ENCODE measurements around the gene TCP11.

The TCP11 gene

DNA sequence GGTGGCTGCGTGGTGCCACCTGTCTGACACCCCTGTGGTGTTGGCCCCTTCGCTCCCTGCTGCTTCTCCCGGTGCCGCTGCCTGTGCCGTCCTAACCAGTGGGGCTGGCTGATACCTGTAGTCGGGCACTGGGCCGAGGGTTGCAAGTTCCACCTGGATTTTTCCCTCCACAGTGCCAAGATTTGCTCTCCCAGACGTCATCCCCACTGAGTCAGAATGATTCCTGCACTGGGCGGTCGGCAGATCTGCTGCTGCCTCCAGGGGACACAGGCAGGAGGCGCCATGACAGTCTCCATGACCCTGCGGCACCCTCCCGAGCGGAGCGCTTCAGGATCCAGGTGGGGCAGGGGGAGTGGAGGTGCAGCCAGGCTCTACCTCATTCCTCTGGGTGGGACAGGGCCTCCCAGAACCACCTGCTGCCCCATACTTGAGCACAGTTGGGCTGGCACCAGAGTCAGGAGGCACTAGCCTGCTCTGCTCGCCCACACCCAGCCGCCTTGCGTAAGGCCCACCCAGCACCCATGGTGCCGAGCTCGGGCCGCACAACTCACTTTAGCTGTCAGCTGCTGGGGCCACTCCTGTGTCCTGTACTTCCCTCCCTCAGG lies 60.2 kb downstream of the TCP11 start:
- no peak for DNase-seq (ENCODE audit: low read depth in 2 of 2)

DNA sequence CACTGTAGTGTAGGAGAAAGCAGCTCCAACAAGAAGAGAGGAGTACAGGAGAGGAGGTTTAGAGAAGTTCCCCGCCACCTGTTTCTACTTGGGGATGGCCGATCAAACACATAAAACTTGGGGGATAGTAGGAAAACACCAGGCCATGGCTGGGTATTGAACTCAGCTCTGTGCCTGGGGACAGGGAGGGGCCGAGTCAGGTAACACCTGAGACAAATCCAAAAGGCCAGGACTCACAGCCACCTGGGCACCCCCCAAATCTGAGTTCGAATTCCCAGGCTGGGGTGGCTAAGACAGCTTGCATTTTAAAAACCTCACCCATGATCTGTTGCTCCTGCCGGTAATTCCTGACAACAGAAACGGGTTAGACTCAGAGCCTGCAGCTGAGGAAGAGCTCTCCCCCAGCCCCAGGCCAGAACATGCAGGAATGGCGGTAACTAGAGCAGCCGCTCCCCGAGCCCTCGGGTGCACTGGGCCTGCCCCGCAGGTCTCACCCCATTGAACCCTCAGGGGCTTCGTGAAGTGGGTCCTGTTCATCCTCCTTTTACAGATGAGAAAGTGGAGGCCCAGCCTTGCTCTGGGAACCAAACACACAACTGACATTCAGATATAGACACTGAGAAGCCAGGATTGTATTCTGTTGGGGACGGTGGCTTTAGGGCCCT lies 61.0 kb downstream of the TCP11 start:
- DNase-seq (ENCODE audit: low read depth in 2 of 2), result no peak

DNA sequence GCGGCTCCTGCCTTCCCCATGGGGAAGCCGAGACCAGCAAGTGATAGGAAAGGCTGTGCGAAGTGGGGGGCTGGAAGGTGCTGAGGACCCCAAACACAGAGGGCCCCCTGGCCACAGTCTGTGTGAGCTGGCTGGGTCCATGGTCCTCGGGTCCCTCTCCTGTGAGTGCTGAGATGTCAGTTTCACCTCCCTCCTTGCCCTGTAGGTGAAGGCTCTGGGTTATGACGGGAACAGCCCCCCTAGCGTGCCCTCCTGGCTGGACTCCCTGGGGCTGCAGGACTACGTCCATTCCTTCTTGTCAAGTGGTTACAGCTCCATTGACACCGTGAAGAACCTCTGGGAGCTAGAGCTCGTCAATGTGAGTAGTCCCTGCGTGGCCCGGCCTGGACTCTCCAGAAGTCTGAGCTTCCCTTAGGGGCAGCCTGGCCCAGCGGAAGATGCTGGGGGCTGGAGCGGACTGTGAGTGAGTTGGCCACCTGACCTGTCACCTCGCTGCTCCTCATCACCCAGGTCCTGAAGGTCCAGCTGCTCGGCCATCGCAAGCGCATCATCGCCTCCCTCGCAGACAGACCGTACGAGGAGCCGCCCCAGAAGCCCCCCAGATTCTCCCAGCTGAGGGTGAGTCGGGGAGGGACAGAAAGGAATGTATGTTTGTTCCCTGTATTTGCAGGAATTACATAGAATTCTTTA lies 61.7 kb downstream of the TCP11 start:
- DNase-seq (ENCODE audit: low read depth in 2 of 2), result no peak

DNA sequence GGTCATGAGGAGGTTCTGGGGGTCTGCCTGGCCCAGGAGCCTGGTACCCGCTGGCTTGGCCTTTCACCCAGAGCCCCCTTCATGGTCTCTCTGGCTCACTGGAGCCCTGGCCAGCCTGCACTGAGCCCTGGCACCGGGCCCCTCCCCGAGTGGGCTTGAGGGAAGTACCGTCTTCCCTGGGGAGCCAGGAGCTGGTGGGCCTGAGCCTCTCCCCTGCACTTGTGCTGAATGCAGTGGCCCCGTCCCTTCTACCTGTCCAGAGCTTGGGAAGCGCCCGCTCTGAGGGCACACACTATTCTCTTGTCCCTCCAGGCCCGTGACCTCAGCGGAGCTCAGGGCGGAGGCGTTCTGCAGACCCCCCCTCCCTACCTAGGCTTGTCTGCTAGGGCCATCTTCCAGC lies 62.2 kb downstream of the TCP11 start:
- DNase-seq (ENCODE audit: low read depth in 2 of 2), result no peak

DNA sequence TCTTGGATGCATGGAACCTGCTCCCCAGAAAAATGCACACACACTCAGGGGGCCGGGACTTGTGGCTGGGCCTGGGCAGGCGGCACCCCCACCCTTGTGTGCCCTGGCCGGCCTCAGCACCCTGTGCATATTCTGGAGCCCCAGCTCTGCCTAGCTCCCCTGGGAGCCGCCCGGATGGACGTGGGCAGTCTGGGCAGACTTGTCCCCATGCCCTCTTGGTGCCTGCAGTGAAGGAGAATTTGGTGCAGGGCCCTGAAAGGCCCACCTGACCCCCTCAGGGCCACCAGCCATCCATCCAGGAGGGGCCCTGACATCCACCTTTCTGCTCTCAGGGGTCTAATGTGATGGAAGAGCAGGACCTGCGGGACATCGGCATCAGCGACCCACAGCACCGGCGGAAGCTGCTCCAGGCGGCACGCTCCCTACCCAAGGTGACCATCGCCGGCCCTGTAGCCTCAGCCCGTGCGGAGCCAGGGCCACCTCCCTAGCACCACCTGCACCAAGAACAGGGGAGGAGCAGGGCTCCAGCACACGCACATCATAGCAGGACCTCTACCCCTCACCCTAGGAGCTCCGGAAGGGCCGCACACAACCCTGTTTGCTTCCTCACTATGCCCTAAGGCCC lies 62.8 kb downstream of the TCP11 start:
- DNase-seq (ENCODE audit: low read depth in 2 of 2), result no peak

DNA sequence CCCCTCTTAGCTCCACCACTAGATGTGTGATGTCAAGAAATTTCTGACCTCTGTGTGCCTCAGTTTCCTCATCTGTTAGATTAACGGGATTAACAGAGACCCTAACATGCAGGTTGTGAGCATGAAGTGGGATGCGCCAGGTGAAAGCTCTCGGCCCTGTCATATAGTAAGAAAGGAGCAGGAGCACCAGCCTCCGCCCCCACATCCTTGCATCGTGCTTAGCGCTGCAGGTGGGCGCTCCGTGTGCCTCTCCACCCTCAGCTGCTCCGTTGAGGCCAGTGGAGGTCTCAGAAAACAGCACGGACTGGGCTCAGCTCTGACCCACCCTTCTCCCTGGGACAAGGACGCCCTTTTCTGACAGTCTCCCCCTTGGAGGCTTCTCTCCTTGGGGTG lies 63.4 kb downstream of the TCP11 start:
- no peak for DNase-seq (ENCODE audit: low read depth in 2 of 2)

DNA sequence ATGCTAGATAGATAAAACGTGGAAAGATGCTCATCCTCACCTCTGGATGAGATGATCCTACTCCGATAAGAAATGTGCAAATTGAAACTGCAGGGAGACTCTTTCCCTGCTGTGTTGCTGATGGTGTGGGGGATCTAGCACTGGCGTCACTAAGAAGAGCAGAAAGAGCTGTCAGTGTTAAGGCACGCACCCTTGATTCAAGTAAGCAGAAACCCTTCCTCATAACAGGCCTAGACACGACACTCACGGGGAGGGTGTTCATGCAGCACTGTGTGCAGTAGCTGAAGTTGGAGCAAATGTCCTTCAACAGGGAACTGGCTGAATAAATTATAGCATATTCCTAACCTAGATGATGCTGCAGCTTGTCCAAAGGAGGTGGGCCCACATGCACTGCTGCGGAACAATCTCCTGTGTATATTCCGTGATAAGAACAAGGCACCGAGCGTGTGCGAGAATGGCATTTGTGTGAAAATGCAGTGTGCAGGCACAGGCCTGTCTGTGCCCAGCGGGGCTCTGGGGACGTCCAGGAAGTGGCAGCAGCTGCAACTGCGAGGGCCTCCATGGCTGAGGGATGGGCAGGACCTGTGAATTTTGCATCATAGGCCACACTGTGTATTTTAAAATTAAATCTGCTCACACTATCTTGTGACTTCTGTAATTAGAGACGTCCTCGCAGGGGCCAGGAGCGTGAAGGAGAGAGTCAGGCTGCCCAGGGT lies 64.0 kb downstream of the TCP11 start:
- no peak for DNase-seq (ENCODE audit: low read depth in 2 of 2)

DNA sequence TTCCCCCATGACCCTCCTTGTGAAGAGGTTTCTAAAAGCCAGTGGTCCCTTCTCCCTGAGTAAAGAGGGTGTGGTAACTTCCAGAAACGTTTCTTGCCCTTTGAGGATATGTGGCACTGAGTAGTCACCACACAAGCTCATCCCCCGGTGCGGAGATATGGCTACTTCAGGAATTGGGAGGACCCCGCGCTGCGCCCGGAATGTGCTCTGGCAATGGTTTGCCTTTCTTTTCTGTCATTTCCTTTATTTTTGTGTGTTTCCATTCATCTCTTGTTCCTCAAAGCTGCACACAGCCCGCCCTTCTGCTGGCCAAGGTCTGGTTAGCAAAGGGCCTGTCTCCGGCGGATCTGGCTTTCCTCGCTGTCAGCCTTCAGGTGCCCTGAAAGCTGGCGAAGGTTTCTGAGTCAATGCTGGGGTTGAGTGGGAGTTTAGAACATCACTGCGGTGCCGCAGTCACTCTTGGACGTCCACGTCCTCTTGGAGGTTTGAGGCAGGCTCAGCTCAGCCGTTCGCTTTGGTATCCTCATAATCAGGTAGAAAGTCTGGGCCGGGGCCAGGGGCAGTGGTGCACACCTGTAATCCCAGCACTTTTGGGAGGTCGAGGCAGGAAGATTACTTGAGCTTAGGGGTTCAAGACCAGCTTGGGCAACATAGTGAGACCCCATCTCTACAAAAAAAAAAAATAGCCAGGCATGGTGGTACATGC lies 67.2 kb downstream of the TCP11 start:
- DNase-seq (ENCODE audit: low read depth in 2 of 2), result no peak

DNA sequence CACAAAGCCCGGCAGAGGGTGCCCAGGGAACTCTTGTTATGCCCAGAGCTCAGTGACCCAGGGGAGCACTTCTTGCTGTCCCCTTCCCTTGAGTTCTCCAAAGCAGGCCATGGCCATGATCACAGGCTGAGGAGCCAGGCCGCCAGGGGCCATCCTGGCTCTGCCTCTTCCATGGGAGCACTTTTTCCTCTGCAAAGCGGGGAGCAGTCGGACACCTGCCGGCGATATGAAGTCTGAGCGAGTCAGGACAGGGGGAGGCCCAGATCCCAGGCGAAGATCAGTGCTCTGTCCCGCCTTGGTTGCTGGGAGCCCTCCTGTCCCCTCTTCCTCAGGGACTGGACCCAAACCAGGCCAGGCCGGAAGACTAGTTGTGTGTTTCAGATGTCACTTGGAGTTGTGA lies 67.9 kb downstream of the TCP11 start:
- DNase-seq (ENCODE audit: low read depth in 2 of 2), result no peak

DNA sequence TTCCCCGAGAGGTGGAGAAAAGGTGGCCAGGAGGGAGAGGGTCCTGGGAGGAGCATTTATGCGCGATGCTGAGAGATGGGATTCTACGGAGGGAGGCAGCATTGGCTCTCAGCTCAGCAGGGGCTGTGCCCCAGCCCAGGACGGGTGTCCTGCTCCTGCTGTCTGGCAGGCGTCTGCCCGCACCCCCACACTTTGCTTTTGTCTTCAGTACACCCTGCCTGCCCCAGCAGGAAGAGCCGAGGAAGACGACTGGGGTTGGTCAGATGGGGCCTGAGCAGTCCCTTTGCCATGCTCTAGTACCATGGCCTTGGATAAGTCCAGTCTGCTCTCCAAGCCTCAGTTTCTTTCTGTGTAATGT lies 68.5 kb downstream of the TCP11 start:
- DNase-seq (ENCODE audit: low read depth in 2 of 2), result no peak

DNA sequence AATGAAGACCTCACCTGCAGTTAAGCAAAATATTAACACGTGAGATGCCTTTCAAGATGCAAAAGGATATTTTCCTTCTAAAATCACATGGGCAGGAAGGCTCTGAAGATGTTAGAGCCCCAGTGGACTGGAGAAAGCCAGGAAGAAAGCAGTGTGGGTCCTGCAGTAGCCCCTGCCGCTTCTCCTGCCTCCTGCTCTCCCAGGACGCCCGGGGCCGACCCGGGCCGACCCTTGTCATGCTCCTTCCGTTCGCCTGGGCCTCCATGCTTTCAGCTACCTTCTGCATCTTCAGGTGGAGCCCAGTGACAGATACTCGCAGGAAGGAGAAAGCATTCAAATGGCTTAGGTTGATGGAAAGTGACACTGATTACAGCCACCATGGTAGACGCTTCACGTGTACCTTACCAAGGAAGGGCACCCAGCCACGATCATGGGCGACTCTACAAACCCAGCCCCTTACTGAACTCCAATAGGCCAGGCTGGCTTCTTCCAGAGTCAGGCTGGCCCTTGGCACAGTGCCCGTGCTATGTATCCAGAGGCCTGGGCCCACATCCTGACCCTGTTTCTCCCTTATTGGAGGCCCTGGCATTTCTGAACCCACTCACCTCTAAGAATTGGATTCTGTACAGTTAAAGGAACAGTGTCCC lies 69.0 kb downstream of the TCP11 start:
- DNase-seq (ENCODE audit: low read depth in 2 of 2), result no peak

DNA sequence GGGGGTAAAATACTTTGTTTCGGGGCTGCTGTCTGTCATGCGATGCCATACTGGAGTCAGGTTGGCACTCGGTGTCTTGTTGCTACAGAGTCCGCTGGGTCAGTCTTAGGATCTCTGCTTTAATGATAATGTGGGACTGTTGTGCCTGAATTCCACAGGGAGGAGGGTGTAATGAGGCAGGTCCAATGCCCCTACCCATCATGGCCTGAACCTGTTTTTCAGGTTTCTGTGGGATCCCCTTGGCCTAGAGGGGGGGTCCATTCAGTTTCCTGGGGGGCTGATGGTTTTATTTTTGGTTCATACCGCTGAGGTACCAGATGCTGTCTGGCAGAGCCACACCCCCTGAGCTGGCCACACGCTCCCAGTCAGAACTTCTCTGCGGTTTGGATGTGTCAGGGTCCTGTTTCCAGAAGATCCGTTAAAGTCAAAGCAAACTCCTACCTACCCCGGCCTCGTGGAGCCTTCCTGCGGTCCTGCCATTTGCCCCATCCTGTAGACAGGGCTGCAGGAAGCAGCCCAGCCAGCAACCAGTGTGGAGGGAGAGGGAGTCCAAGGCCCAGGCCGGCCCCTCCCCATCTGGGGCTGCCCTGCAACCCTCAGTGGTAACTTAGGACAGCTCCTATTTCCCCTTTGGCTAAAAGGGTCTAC lies 69.7 kb downstream of the TCP11 start:
- no peak for DNase-seq (ENCODE audit: low read depth in 2 of 2)

DNA sequence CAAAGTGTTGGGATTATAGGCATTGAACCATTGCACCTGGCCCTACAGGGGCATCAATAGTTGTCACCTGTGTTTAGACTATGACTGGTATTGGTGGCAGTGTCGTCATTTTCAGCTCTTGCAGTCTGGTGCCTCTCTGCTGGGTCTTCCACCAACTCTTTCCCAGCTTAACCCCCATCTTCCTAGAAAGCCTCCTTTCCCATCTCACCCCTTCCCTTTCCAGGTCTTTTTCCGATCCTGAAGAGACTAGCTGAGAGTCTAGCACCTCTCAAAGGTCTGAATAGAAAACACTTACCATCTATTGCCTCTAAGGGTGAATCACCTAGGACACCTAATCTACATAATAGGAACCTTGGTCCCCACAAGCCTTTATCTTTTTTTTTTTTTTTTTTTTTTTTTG lies 71.0 kb downstream of the TCP11 start:
- no peak for DNase-seq (ENCODE audit: low read depth in 2 of 2)

DNA sequence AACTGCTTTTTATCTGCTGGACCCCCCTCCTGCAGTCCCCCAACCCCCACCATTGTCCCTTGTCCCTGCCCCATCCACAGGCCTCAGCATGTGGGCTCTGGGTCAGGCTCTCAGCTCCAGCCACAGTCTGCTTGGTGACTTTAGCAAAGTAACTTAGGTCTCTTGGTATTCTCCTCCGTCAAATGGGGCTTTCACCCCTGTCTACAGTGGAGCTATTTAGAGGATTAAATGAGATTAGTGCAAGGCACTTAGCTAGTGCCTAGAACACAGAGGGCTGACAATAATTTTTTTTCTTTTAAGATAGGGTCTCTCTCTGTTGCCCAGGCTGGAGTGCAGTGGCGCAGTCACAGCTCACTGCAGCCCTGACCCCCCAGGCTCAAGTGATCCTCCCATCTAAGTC lies 71.9 kb downstream of the TCP11 start:
- DNase-seq (ENCODE audit: low read depth in 2 of 2), result no peak

DNA sequence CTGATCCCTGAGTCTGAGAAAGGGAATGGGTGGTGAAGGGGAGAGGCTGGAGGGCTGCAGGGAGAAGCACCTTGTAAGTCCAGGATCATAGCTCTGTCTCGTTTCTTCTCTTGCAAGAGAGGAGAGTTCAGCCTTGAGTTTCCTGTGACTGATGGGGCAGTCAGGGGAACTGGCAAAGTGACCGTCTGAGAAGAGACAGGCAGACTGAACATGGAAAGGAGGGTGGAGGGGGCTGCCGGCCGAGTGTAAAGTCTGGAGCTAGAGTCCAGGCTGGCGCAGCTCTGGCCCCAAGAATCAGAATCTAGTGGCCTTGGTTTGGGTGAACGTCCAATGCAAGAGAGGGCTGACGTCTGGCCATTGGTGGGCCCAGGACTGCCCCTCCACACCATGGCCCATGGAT lies 72.5 kb downstream of the TCP11 start:
- no peak for DNase-seq (ENCODE audit: low read depth in 2 of 2)

DNA sequence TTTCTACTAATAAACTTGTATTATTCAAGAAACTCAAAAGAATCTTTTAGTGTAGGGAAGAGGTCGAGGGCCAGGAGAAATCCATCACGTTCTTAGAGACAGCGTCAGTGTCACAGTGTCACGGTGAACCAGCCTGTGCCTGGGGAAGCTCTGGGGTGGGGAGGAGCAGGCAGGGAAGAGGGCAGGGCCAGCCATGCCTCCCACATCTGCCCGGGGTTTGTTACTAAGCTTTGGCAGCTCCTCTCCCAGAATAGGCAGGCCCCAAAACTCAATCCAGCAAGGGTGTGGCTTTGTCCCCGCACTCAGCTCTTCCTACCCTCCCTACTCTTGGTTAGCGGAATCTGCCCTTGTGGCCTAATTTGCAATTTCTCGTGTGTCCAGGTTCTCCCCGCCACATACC lies 72.9 kb downstream of the TCP11 start:
- DNase-seq (ENCODE audit: low read depth in 2 of 2), result no peak

Measured in activated CD8-positive, alpha-beta memory T cell treated with anti-CD3 and anti-CD28 coated beads for 4 hours (primary cell).